Osteocyte (in vitro differentiated cells): ENCODE results near the gene FSD1L. TPM values are rescaled to one million over a fixed set of nuclear protein-coding genes. Genes with fewer than 3 reads are reported as not detected.

Experiments
- DNase-seq: peaks from one replicate; pipeline ENCODE4 v3.0.0; 2021; ENCODE audit warnings: mixed read lengths; ENCODE audit not compliant: unreplicated experiment; ENCODE audit errors: extremely low spot score
- H3K27ac Mint-ChIP-seq: one replicate; pipeline ENCODE4 v1.8.0; 2021; ENCODE audit warnings: mild to moderate bottlenecking, mixed read lengths; ENCODE audit not compliant: unreplicated experiment
- H3K27me3 Mint-ChIP-seq: one replicate; pipeline ENCODE4 v1.8.0; 2021; ENCODE audit warnings: mixed read lengths; ENCODE audit not compliant: unreplicated experiment
- H3K36me3 Mint-ChIP-seq: one replicate; pipeline ENCODE4 v1.8.0; 2021; ENCODE audit warnings: mixed read lengths; ENCODE audit not compliant: unreplicated experiment
- H3K4me1 Mint-ChIP-seq: one replicate; pipeline ENCODE4 v1.8.0; 2021; ENCODE audit warnings: mixed read lengths; ENCODE audit not compliant: unreplicated experiment
- H3K4me3 Mint-ChIP-seq: one replicate; pipeline ENCODE4 v1.8.0; 2021; ENCODE audit warnings: mild to moderate bottlenecking, moderate library complexity, mixed read lengths; ENCODE audit not compliant: unreplicated experiment
- H3K9me3 Mint-ChIP-seq: one replicate; pipeline ENCODE4 v1.8.0; 2021; ENCODE audit warnings: mixed read lengths; ENCODE audit not compliant: unreplicated experiment
- CTCF ChIP-seq: fragments of 200-600 bp; sonication (generic); IDR thresholded peaks from 2 replicates; pipeline ENCODE4 v1.5.0; 2021; ENCODE audit warnings: antibody characterized with exemption, mild to moderate bottlenecking, moderate library complexity
- total RNA-seq: library from RNA; stranded (reverse); gene quantifications from 2 replicates; pipeline ENCODE4 v1.2.1, GENCODE V29; 2021

Gene FSD1L
- total RNA-seq, 1 donor from 2014 or later = 6.6 TPM

- DNase-seq = no peak
- peaks cover 7% of the 10 kb centered on the region for H3K36me3 Mint-ChIP-seq
- no peaks in the 10 kb centered on the region for H3K4me1 Mint-ChIP-seq
- H3K9me3 Mint-ChIP-seq = peaks cover 19% of the 10 kb centered on the region
- H3K27ac Mint-ChIP-seq = no peak overlapping the region
- no peak for TF ChIP-seq CTCF
- no peak overlapping the region for H3K4me3 Mint-ChIP-seq
- H3K27me3 Mint-ChIP-seq = peaks cover 11% of the 10 kb centered on the region
Measured at GRCh38 chr9:105405514-105406131, 42.2 kb upstream of the FSD1L start.

GRCh38 chr9:105406369-105406768, 41.5 kb upstream of the FSD1L start:
- Mint-ChIP-seq H3K9me3 (peaks cover 21% of the 10 kb centered on the region), H3K27me3 (peaks cover 11% of the 10 kb centered on the region), H3K4me1 (no peaks in the 10 kb centered on the region), H3K36me3 (peaks cover 8% of the 10 kb centered on the region), H3K4me3 (no peak overlapping the region), H3K27ac (no peak overlapping the region)
- no peak for TF ChIP-seq CTCF
- no peak for DNase-seq

GRCh38 chr9:105413525-105413924, 34.3 kb upstream of the FSD1L start:
- peaks cover 7% of the 10 kb centered on the region for H3K36me3 Mint-ChIP-seq

GRCh38 chr9:105414947-105415661, 32.7 kb upstream of the FSD1L start:
- Mint-ChIP-seq H3K9me3 (peaks cover 11% of the 10 kb centered on the region), H3K4me3 (no peak overlapping the region), H3K27me3 (no peaks in the 10 kb centered on the region), H3K4me1 (peaks cover 13% of the 10 kb centered on the region), H3K36me3 (peaks cover 7% of the 10 kb centered on the region), H3K27ac (no peak overlapping the region)
- DNase-seq = no peak
- TF ChIP-seq CTCF = peak; percentile 94

More at GRCh38 chr9:105413525-105413924, 34.3 kb upstream of the FSD1L start:
- no peak for DNase-seq
- H3K27ac Mint-ChIP-seq = no peak overlapping the region
- H3K27me3 Mint-ChIP-seq = no peaks in the 10 kb centered on the region
- H3K4me1 Mint-ChIP-seq = peaks cover 13% of the 10 kb centered on the region
- peaks cover 20% of the 10 kb centered on the region for H3K9me3 Mint-ChIP-seq
- no peak overlapping the region for H3K4me3 Mint-ChIP-seq
- peak; percentile 51 for TF ChIP-seq CTCF

- Mint-ChIP-seq H3K36me3 (peaks cover 5% of the 10 kb centered on the region), H3K4me1 (peaks cover 13% of the 10 kb centered on the region), H3K4me3 (no peak overlapping the region), H3K27ac (no peak overlapping the region), H3K27me3 (no peaks in the 10 kb centered on the region), H3K9me3 (peaks cover 8% of the 10 kb centered on the region)
- no peak for TF ChIP-seq CTCF
- DNase-seq = no peak
Measured at GRCh38 chr9:105415662-105415980, 32.2 kb upstream of the FSD1L start.
